Motor neuron (in vitro differentiated cells): ENCODE results near the gene SGCG. TPM values are rescaled to one million over a fixed set of nuclear protein-coding genes. Genes with fewer than 3 reads are reported as not detected.
"Not testable (repeated sequence)": the region's sequence is repeated elsewhere in the genome, so short reads cannot be mapped to it uniquely, and the experiment has no call there.

Source experiments
- ATAC-seq, 8 experiments: fragments of 200-7000 bp; cut with Tn5 transposase; replicated peaks in 6 of 8; 2 replicates each; pipeline ENCODE4 v1.8.0; 2021; ENCODE audit warnings: mild to moderate bottlenecking in 8 of 8, moderate library complexity in 8 of 8
- H3K27ac ChIP-seq, 2 donors: fragments of 250-450 bp; sonication (Bioruptor Pico); 2 replicates each; pipeline ENCODE4 v1.9.0; 2021; ENCODE audit warnings: antibody characterized with exemption in 2 of 2, mild to moderate bottlenecking in 2 of 2, moderate library complexity in 1 of 2
- H3K4me1 ChIP-seq, 2 donors: fragments of 250-450 bp; sonication (Bioruptor Pico); replicated peaks in 1 of 2; 2 replicates each; pipeline ENCODE4 v1.6.1; 2021; ENCODE audit warnings: antibody characterized with exemption in 2 of 2, mild to moderate bottlenecking in 2 of 2, moderate library complexity in 1 of 2
- H3K4me3 ChIP-seq, 5 donors: fragments of 250-450 bp; sonication (Bioruptor Pico); 2 replicates each; pipeline ENCODE4 v1.9.0; 2021; ENCODE audit warnings: antibody characterized with exemption in 5 of 5, mild to moderate bottlenecking in 5 of 5, moderate library complexity in 4 of 5
- WGBS, 10 experiments: fragments of 450-650 bp; shearing (Covaris generic); methylation state at CpG; one replicate each; pipeline ENCODE4 v1.0.0; 2022; 5-methylcytosine and 5-hydroxymethylcytosine counted together
- in situ Hi-C, 9 experiments: fragments of 400-800 bp; cut with MboI; loops; one replicate each; pipeline ENCODE4 v1.15.0; 2021; ENCODE audit warnings: low sequenced_read_pairs in 9 of 9, low pct_unique_long_range_greater_than_20kb in 2 of 9; ENCODE audit not compliant: unreplicated experiment in 9 of 9
- total RNA-seq, 8 experiments: library from RNA; unstranded; fragments of 300-600 nt; gene quantifications; 2 replicates each; pipeline versions ENCODE4 v1.2.3 to v1.2.4, GENCODE V29; 2022

The SGCG gene
- total RNA-seq, 8 experiments from 2014 or later = 2.1 to 8.8 (median 5.6) TPM

- ATAC-seq, in situ Hi-C loops, H3K4me1 ChIP-seq, H3K27ac ChIP-seq, H3K4me3 ChIP-seq: not testable (repeated sequence)
- WGBS, 10 experiments = 84 to 100% (median 92%) methylated on average over 2 to 8 of the region's 26 CpGs; no CpG with 5 or more reads in 3 of the 10 experiments
Measured at GRCh38 chr13:23248410-23248809, 67.6 kb downstream of the SGCG start.

DNA sequence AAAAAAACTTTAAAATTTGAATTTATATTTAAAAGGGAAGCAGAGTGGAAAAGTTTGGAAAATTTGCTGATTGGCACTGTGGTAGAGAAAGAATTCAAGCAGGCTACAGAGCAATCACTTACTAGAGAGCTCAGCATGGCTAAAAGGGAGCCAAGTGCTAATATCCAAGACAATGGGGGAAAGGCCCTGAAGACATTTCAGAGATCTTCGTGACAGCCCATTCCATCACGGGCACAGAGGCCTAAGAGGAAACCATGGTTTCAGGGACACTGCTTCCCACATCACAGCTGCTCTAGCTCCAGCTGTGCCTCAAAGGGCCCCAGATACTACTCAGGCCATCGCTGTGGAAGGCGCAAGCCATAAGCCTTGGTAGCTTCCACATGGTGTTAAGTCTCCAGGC, 73.7 kb downstream of the SGCG start:
- Histone ChIP-seq H3K27ac (no peak overlapping the region), H3K4me3 (no peak overlapping the region), H3K4me1 (no peaks in the 10 kb centered on the region)
- in situ Hi-C loops = no loop called here
- ATAC-seq = no peak
- 50 to 80% (median 68%) methylated on average over 1 to 4 of the region's 4 CpGs; no CpG with 5 or more reads in 4 of the 10 experiments for WGBS, 10 experiments

GRCh38 chr13:23267571-23267970, 86.8 kb downstream of the SGCG start:
- ATAC-seq = no peak

GRCh38 chr13:23268441-23268840, 87.7 kb downstream of the SGCG start:
- 29% methylated on average over 1 of the region's 1 CpG; no CpG with 5 or more reads in 9 of the 10 experiments for WGBS, 10 experiments
- H3K27ac ChIP-seq = no peak overlapping the region

More at GRCh38 chr13:23267571-23267970, 86.8 kb downstream of the SGCG start:
- in situ Hi-C loops = no loop called here
- WGBS, 10 experiments = 41 to 100% (median 86%) methylated on average over 1 to 4 of the region's 4 CpGs; no CpG with 5 or more reads in 3 of the 10 experiments
- H3K4me1 ChIP-seq = no peaks in the 10 kb centered on the region
- no peak overlapping the region for H3K4me3 ChIP-seq
- H3K27ac ChIP-seq = no peak overlapping the region

GRCh38 chr13:23271331-23271730, 90.6 kb downstream of the SGCG start:
- ATAC-seq = no peak
- in situ Hi-C loops = no loop called here
- 35 to 100% (median 94%) methylated on average over 1 to 3 of the region's 3 CpGs; no CpG with 5 or more reads in 5 of the 10 experiments for WGBS, 10 experiments
- no peaks in the 10 kb centered on the region for H3K4me1 ChIP-seq
- no peak overlapping the region for H3K27ac ChIP-seq
- H3K4me3 ChIP-seq = no peak overlapping the region

More at GRCh38 chr13:23268441-23268840, 87.7 kb downstream of the SGCG start:
- no peak for ATAC-seq
- in situ Hi-C loops = no loop called here
- Histone ChIP-seq H3K4me3 (no peak overlapping the region), H3K4me1 (no peaks in the 10 kb centered on the region)

GRCh38 chr13:23273498-23273897, 92.7 kb downstream of the SGCG start:
- 38 to 100% (median 80%) methylated on average over 1 to 3 of the region's 3 CpGs; no CpG with 5 or more reads in 1 of the 10 experiments for WGBS, 10 experiments
- Histone ChIP-seq H3K27ac (no peak overlapping the region), H3K4me1 (no peaks in the 10 kb centered on the region), H3K4me3 (no peak overlapping the region)
- ATAC-seq = no peak
- in situ Hi-C loops = no loop called here

DNA sequence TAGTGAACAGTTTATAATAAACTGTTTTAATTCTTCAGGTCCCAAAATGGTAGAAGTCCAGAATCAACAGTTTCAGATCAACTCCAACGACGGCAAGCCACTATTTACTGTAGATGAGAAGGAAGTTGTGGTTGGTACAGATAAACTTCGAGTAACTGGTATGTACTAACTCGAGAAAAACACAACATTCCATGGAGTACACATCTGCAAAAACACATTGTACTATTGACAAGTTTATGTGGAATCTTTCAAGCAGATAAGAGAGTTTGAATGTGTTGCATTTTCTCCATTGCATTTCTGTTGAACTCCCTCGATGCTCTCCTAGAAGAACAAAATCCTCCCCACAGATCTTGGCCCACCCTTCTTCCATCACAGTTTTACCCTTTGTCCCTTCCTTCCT, 98.5 kb downstream of the SGCG start:
- WGBS, 10 experiments = 52 to 90% (median 81%) methylated on average over 2 to 5 of the region's 5 CpGs; no CpG with 5 or more reads in 3 of the 10 experiments
- no peaks in the 10 kb centered on the region for H3K4me1 ChIP-seq
- in situ Hi-C loops = no loop called here
- H3K27ac ChIP-seq = no peak overlapping the region
- ATAC-seq = no peak
- no peak overlapping the region for H3K4me3 ChIP-seq

DNA sequence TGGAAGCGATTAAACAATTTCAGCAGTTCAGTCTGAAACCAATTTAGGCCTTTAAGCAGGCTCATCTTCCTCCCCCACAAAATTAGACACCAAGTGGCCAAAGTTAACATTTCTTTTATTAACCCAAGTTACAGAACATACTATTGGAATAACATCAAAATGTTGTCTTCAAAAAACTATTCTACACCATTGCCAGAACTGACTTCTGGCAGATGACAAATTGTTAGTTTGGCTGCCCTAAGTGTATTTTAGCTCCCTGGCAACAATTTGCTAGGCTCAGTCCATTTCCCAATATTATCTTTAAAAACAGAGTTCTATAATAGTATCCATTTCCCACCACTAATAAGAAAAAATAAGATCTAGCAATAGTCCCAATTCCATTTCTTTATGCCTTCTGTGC, 107.8 kb downstream of the SGCG start:
- no peak for ATAC-seq
- in situ Hi-C loops = no loop called here
- Histone ChIP-seq H3K4me3 (no peak overlapping the region), H3K27ac (no peak overlapping the region), H3K4me1 (no peaks in the 10 kb centered on the region)
- 8 to 100% (median 69%) methylated on average over 1 of the region's 1 CpG; no CpG with 5 or more reads in 2 of the 10 experiments for WGBS, 10 experiments

DNA sequence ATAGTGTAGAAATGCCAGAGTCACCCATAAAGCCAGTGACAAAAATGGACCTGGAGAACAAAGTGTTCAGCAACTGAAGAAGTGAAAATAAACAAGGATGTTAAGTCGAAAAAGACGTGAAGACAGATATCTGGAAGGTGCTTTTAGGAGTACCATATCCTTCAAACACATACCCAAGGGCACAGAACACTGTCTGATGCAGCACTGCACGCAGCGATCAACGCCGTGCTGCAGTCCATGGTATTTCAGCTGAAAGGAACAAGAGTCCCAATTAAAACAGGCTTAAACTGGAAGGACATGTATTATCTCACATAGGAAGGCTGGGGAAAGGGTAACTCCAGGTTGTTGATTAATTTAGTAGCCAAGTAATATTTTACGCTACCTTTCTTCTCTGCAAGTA, 108.2 kb downstream of the SGCG start:
- in situ Hi-C loops = no loop called here
- ATAC-seq = no peak
- no peak overlapping the region for H3K4me3 ChIP-seq
- WGBS, 10 experiments = 30 to 96% (median 70%) methylated on average over 1 to 6 of the region's 7 CpGs; no CpG with 5 or more reads in 2 of the 10 experiments
- no peak overlapping the region for H3K27ac ChIP-seq
- no peaks in the 10 kb centered on the region for H3K4me1 ChIP-seq

DNA sequence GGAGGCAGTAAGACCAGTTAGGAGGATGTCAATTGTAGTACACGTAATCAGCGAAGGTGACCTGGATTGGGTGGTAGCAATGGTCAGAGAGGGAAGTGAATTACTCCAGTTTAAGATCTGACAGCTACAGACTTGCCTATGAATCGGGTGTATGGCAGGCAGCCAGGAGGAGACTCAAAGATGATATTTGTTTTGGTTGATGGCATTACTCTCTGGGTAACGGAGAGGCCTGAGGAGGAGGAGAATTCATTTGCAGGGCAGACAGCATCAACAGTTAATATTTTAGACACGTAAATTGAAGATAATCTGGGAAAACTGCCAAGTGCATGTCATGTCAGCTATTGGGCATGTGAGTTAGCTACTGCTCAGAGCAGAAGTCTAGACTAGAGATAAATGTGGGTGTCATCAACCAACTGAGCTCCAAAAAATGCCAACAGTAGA, 109.2 kb downstream of the SGCG start:
- peak in 7 of 8 experiments; percentile 12 to 98 (median 33) for ATAC-seq
- Histone ChIP-seq H3K4me1 (no peaks in the 10 kb centered on the region), H3K4me3 (no peak overlapping the region), H3K27ac (no peak overlapping the region)
- 0 to 96% (median 67%) methylated on average over 1 to 5 of the region's 5 CpGs for WGBS, 10 experiments
- in situ Hi-C loops = no loop called here

DNA sequence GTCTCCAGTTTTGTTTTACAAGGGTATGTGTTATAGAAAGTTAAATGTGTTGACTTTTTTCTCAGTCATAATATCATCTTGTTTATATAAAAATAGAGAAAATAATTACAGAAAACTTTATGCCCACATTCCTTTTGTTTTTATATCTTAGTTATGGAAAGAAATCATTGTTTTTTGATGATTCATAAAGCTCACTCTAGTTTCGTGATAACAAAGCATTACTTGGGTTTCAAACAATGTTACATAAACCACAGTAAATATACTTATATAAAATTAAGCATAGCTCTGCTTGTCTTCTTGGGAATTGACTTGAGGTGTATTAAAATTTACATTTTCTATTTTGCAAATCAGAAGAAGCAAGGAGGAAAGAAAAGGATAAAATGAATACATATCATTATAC, 111.8 kb downstream of the SGCG start:
- H3K27ac ChIP-seq = no peak overlapping the region
- in situ Hi-C loops = no loop called here
- no peak for ATAC-seq

GRCh38 chr13:23314837-23315236, 134.1 kb downstream of the SGCG start:
- H3K27ac ChIP-seq, H3K4me3 ChIP-seq, ATAC-seq, H3K4me1 ChIP-seq: not testable (repeated sequence)
- in situ Hi-C loops = loop anchor here in 2 of 9 experiments (25.0 kb wide), 1 partner anchor 503 kb away; no protein-coding TSS in a partner anchor
- WGBS, 10 experiments = 79 to 100% (median 96%) methylated on average over 1 to 6 of the region's 6 CpGs; no CpG with 5 or more reads in 4 of the 10 experiments

More for the DNA sequence above, 111.8 kb downstream of the SGCG start:
- 0 to 100% (median 87%) methylated on average over 1 of the region's 1 CpG for WGBS, 10 experiments
- Histone ChIP-seq H3K4me3 (no peak overlapping the region), H3K4me1 (no peaks in the 10 kb centered on the region)

GRCh38 chr13:23319883-23320224, 139.1 kb downstream of the SGCG start:
- Histone ChIP-seq H3K27ac (no peak overlapping the region), H3K4me1 (peaks cover 0 to 14% of the 10 kb centered on the region in 2 donors), H3K4me3 (no peak overlapping the region)
- no peak for ATAC-seq
- WGBS, 10 experiments = 0 to 100% (median 87%) methylated on average over 1 to 3 of the region's 3 CpGs; no CpG with 5 or more reads in 1 of the 10 experiments
- in situ Hi-C loops = loop anchor here in 2 of 9 experiments (25.0 kb wide), 1 partner anchor 508 kb away; no protein-coding TSS in a partner anchor
